MM.1S (cell line): ENCODE results near the gene NSF.

Source experiments
- DNase-seq: peaks from one replicate; pipeline ENCODE4 v3.0.0-alpha.2; 2015
- H2AFZ ChIP-seq: fragments of 300-600 bp; sonication (generic); 2 replicates; pipeline ENCODE4 v1.6.0; 2016; ENCODE audit warnings: antibody characterized with exemption, low read length
- H3F3A ChIP-seq: fragments of 300-600 bp; sonication (generic); 2 replicates; pipeline ENCODE4 v1.6.1; 2016; ENCODE audit warnings: mild to moderate bottlenecking, antibody characterized with exemption, low read length, moderate library complexity, mixed read lengths; ENCODE audit not compliant: insufficient read depth
- H3K27ac ChIP-seq: fragments of 300-600 bp; sonication (generic); 2 replicates; pipeline ENCODE4 v1.5.1; 2016; ENCODE audit warnings: mild to moderate bottlenecking, low read length
- H3K27me3 ChIP-seq: fragments of 300-600 bp; sonication (generic); replicated peaks from 2 replicates; pipeline ENCODE4 v1.6.0; 2016; ENCODE audit warnings: low read length; ENCODE audit not compliant: insufficient read depth
- H3K36me3 ChIP-seq: fragments of 300-600 bp; sonication (generic); replicated peaks from 2 replicates; pipeline ENCODE4 v1.6.1; 2016; ENCODE audit warnings: mild to moderate bottlenecking, low read length, mixed read lengths; ENCODE audit not compliant: insufficient read depth
- H3K4me1 ChIP-seq: fragments of 300-600 bp; sonication (generic); 2 replicates; pipeline ENCODE4 v1.6.1; 2016; ENCODE audit warnings: low read length, mixed read lengths
- H3K4me2 ChIP-seq: fragments of 300-600 bp; sonication (generic); 2 replicates; pipeline ENCODE4 v1.6.0; 2016; ENCODE audit warnings: low read depth, low read length
- H3K4me3 ChIP-seq: fragments of 300-600 bp; sonication (generic); 2 replicates; pipeline ENCODE4 v1.5.1; 2016; ENCODE audit warnings: low read length, mixed read lengths
- H3K79me2 ChIP-seq: fragments of 300-600 bp; sonication (generic); 2 replicates; pipeline ENCODE4 v1.6.1; 2016; ENCODE audit warnings: mixed run types, low read length, mixed read lengths
- H3K9ac ChIP-seq: fragments of 300-600 bp; sonication (generic); 2 replicates; pipeline ENCODE4 v1.6.1; 2016; ENCODE audit warnings: low read length, mixed read lengths
- H3K9me2 ChIP-seq: fragments of 300-600 bp; sonication (generic); replicated peaks from 2 replicates; pipeline ENCODE4 v1.6.1; 2016; ENCODE audit warnings: mild to moderate bottlenecking, low read length, mixed read lengths; ENCODE audit not compliant: insufficient read depth
- H3K9me3 ChIP-seq: fragments of 300-600 bp; sonication (generic); replicated peaks from 2 replicates; pipeline ENCODE4 v1.6.1; 2016; ENCODE audit warnings: mild to moderate bottlenecking, low read length, mixed read lengths; ENCODE audit not compliant: insufficient read depth
- H4K20me1 ChIP-seq: fragments of 300-600 bp; sonication (generic); 2 replicates; pipeline ENCODE4 v1.6.1; 2016; ENCODE audit warnings: mild to moderate bottlenecking, low read length, moderate library complexity, mixed read lengths; ENCODE audit not compliant: insufficient read depth
- EZH2 ChIP-seq: fragments of 300-600 bp; sonication (generic); optimal IDR thresholded peaks from 2 replicates; pipeline ENCODE3; 2017; ENCODE audit warnings: low read depth, mild to moderate bottlenecking, antibody characterized with exemption, low read length, mixed read lengths
- EZH2phosphoT487 ChIP-seq: fragments of 300-600 bp; sonication (generic); IDR thresholded peaks from 2 replicates; pipeline ENCODE4 v1.6.1; 2018; ENCODE audit warnings: antibody characterized with exemption, low read length
- TF ChIP-seq, protein P1 (sequence below): fragments of 300-600 bp; sonication (generic); IDR thresholded peaks from 2 replicates; pipeline ENCODE4 v1.5.1; 2016; ENCODE audit warnings: antibody characterized with exemption, low read length, mixed read lengths

Gene NSF

DNA sequence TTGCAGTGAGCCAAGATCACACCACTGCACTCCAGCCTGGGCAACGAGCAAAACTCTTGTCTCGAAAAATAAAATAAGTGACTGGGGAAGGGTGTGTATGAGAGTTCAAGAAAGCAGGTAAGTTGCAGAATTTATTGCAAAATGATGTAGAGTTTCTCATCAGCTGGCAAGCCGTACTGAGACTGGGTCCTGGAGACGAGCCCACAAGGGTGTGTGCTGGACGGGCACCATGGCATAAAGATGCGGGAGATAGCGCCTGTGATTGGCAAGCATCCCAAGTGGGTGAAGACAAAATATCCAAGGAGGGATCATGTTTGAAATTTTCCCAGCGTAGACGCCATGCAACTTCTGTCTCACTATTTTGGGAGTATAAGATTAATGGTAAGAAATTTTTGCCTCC is 168.7 kb downstream of the NSF start:
- no peaks in the 10 kb centered on the region; the same call in 1 of the 2 replicates for H3K27me3 ChIP-seq
- H3K4me3 ChIP-seq, result no peak overlapping the region
- no peaks in the 10 kb centered on the region for H4K20me1 ChIP-seq
- no peak overlapping the region for H2AFZ ChIP-seq
- no peaks in the 10 kb centered on the region for H3K79me2 ChIP-seq
- H3K9me3 ChIP-seq, result no peaks in the 10 kb centered on the region
- H3F3A ChIP-seq, result no peaks in the 10 kb centered on the region
- no peaks in the 10 kb centered on the region for H3K4me1 ChIP-seq
- H3K9me2 ChIP-seq, result no peaks in the 10 kb centered on the region
- H3K9ac ChIP-seq, result no peak overlapping the region
- H3K36me3 ChIP-seq, result no peaks in the 10 kb centered on the region; the same call in 1 of the 2 replicates
- DNase-seq, result no peak
- H3K27ac ChIP-seq, result no peak overlapping the region
- H3K4me2 ChIP-seq, result no peak overlapping the region
- TF ChIP-seq, protein P1, sequence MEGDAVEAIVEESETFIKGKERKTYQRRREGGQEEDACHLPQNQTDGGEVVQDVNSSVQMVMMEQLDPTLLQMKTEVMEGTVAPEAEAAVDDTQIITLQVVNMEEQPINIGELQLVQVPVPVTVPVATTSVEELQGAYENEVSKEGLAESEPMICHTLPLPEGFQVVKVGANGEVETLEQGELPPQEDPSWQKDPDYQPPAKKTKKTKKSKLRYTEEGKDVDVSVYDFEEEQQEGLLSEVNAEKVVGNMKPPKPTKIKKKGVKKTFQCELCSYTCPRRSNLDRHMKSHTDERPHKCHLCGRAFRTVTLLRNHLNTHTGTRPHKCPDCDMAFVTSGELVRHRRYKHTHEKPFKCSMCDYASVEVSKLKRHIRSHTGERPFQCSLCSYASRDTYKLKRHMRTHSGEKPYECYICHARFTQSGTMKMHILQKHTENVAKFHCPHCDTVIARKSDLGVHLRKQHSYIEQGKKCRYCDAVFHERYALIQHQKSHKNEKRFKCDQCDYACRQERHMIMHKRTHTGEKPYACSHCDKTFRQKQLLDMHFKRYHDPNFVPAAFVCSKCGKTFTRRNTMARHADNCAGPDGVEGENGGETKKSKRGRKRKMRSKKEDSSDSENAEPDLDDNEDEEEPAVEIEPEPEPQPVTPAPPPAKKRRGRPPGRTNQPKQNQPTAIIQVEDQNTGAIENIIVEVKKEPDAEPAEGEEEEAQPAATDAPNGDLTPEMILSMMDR, result no peak
- no peak for TF ChIP-seq EZH2phosphoT487
- no peak for TF ChIP-seq EZH2

DNA sequence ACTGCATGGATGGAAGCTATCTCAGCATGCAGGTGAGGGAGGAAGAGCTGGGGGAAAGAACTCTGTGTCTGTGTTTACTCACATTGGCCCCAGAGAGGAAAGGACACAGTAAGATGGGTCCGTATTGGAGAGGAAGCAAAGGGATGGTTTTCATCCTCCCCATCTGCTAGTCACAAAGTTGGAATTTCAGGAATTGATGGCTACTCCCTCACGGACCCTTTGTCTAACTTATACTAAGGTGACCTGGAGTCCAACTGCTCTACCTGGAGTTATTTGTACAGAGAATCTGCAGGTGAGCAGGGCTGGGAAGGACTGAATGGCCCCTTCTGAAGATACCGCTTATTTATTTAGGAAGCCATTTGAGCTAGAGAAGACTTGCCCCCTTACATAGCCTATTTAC is 172.9 kb downstream of the NSF start:
- no peak for DNase-seq
- H3F3A ChIP-seq, result no peaks in the 10 kb centered on the region
- no peak overlapping the region for H2AFZ ChIP-seq
- H3K9ac ChIP-seq, result no peak overlapping the region
- H3K79me2 ChIP-seq, result no peaks in the 10 kb centered on the region
- TF ChIP-seq, protein P1, result no peak
- no peak for TF ChIP-seq EZH2
- no peak for TF ChIP-seq EZH2phosphoT487
- H3K4me3 ChIP-seq, result no peak overlapping the region
- H3K9me3 ChIP-seq, result no peaks in the 10 kb centered on the region
- H3K9me2 ChIP-seq, result no peaks in the 10 kb centered on the region
- no peak overlapping the region for H3K4me2 ChIP-seq
- H3K27ac ChIP-seq, result no peak overlapping the region
- no peaks in the 10 kb centered on the region; the same call in 1 of the 2 replicates for H3K27me3 ChIP-seq
- no peaks in the 10 kb centered on the region for H3K4me1 ChIP-seq
- H4K20me1 ChIP-seq, result no peaks in the 10 kb centered on the region
- H3K36me3 ChIP-seq, result no peaks in the 10 kb centered on the region

DNA sequence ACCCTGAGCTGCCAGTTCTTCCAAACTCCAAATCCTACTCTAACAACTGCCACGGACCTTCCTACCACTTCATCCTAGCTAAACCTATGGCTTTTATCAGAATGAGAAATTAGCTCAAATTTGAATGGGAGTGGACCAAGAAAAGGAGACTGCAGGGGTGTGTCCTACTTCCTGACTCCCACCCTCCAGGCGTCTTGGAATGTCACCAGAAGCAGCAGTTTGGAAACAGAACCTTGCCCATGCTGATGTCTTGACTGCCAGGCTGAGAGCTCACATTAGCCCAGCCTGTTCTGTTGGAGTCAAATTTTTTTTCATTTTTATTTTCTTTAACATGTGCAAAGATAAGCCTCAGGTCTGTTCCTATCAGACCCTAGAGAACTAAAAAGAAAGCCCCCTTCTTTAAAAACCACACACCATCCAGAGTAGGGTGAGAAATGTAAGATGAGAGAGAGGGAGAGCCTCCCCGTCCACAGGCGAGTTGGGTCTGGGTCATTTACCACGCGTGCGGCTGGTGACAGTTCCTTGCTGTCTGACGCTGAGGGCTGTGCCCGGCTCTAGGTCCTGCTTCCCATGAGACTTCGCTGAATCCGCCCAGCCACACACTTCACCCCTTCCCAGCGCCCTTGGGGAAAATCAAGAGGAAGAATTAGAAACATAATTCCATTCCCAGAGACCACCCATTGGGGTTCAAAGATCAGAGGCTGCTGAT is 173.7 kb downstream of the NSF start:
- H3K9me2 ChIP-seq, result no peaks in the 10 kb centered on the region
- no peaks in the 10 kb centered on the region for H3K4me1 ChIP-seq
- no peaks in the 10 kb centered on the region for H4K20me1 ChIP-seq
- no peak overlapping the region for H3K27ac ChIP-seq
- no peak for DNase-seq
- H3K27me3 ChIP-seq, result peaks cover under 1% of the 10 kb centered on the region; the same call in 1 of the 2 replicates
- H3K9me3 ChIP-seq, result no peaks in the 10 kb centered on the region
- no peaks in the 10 kb centered on the region for H3F3A ChIP-seq
- no peaks in the 10 kb centered on the region for H3K79me2 ChIP-seq
- H2AFZ ChIP-seq, result no peak overlapping the region
- no peak for TF ChIP-seq EZH2phosphoT487
- no peak for TF ChIP-seq EZH2
- TF ChIP-seq, protein P1, result no peak
- H3K4me2 ChIP-seq, result no peak overlapping the region
- no peak overlapping the region for H3K9ac ChIP-seq
- no peaks in the 10 kb centered on the region for H3K36me3 ChIP-seq
- H3K4me3 ChIP-seq, result no peak overlapping the region
